A549 (cell line): Measurements from ENCODE around the gene RNASE7.

Experiments
- CEBPB ChIP-seq, 2 experiments: fragments of >200 bp in 1 of 2; sonication (Bioruptor Twin) in 1 of 2; formaldehyde crosslinking in 1 of 2; IDR thresholded peaks; 2 replicates each; pipeline ENCODE4 v1.6.1; 2012 to 2016
- CHD2 ChIP-seq: fragments of 150-350 bp; IDR thresholded peaks from 2 replicates; pipeline ENCODE4 v1.6.1; 2014; ENCODE audit warnings: low read length; ENCODE audit not compliant: partially characterized antibody
- EP300 ChIP-seq, 2 experiments: fragments of >200 bp; sonication (Bioruptor Twin); formaldehyde crosslinking; IDR thresholded peaks; 2 replicates in 1 of 2; 3 replicates in 1 of 2; pipeline ENCODE4 v1.6.1; 2016 to 2017
- MAFK ChIP-seq: fragments of 450-650 bp; IDR thresholded peaks from 2 replicates; pipeline ENCODE4 v1.6.1; 2014; ENCODE audit not compliant: partially characterized antibody
- MYC ChIP-seq: IDR thresholded peaks from 2 replicates; pipeline ENCODE4 v1.6.1; 2012; ENCODE audit warnings: mild to moderate bottlenecking, inconsistent platforms, low read length, improper control_type of control experiment, borderline replicate concordance
- POLR2A ChIP-seq: IDR thresholded peaks from 2 replicates; pipeline ENCODE4 v1.6.1; 2012; ENCODE audit warnings: mild to moderate bottlenecking, low read length
- TF ChIP-seq, protein P1 (sequence below): fragments of >200 bp; sonication (Bioruptor Twin); formaldehyde crosslinking; IDR thresholded peaks from 3 replicates; pipeline ENCODE4 v1.5.1; 2016
- TF ChIP-seq, protein P2 (sequence below): fragments of 200-600 bp; sonication (generic); IDR thresholded peaks from 2 replicates; pipeline ENCODE4 v1.6.1; 2016; ENCODE audit warnings: antibody characterized with exemption, mild to moderate bottlenecking, moderate library complexity
- TF ChIP-seq, protein P3 (sequence below): IDR thresholded peaks from 2 replicates; pipeline ENCODE4 v1.6.1; 2012

DNA sequence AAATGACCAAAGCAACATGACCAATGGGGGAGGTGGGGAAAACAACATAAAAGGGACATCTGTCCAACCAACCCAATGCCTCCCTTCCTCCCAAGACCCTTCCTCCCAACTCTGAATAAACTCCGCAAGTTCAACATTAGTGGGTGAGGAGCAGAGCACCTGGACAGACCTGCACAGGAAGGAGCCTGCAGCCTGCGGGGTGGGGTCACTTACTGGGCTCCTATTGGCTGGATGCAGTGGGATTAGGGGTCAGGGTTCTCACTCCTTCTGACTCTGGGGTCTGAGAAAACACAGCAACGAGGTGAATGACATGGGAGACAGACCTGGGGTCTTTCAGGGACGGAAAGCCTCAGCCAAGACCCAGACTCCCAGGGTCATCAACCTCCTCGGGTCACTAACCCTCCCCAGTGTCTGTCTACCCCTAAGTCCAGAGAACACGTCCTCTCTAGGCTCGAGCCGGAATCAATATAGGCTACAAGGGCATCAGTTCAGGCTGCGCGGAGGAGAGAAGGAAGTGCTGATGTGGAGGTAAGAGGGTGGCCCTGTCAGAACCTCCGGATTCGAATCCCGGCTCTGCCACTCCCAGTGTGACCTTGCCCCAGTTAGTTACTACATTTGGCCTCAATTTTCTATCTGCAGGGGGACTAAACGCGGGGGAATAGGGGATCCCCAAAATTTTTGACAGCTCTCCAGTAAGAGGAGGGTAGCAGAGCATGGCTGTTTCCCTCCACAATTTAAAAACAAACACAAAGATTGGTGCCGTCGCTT lies 18.2 kb upstream of the RNASE7 start:
- TF ChIP-seq MYC: no peak
- TF ChIP-seq POLR2A: no peak
- TF ChIP-seq, protein P1, sequence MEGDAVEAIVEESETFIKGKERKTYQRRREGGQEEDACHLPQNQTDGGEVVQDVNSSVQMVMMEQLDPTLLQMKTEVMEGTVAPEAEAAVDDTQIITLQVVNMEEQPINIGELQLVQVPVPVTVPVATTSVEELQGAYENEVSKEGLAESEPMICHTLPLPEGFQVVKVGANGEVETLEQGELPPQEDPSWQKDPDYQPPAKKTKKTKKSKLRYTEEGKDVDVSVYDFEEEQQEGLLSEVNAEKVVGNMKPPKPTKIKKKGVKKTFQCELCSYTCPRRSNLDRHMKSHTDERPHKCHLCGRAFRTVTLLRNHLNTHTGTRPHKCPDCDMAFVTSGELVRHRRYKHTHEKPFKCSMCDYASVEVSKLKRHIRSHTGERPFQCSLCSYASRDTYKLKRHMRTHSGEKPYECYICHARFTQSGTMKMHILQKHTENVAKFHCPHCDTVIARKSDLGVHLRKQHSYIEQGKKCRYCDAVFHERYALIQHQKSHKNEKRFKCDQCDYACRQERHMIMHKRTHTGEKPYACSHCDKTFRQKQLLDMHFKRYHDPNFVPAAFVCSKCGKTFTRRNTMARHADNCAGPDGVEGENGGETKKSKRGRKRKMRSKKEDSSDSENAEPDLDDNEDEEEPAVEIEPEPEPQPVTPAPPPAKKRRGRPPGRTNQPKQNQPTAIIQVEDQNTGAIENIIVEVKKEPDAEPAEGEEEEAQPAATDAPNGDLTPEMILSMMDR: no peak
- TF ChIP-seq EP300 (IDR thresholded peaks at IDR 0.05): no peak
- no peak for TF ChIP-seq MAFK
- TF ChIP-seq, protein P2, sequence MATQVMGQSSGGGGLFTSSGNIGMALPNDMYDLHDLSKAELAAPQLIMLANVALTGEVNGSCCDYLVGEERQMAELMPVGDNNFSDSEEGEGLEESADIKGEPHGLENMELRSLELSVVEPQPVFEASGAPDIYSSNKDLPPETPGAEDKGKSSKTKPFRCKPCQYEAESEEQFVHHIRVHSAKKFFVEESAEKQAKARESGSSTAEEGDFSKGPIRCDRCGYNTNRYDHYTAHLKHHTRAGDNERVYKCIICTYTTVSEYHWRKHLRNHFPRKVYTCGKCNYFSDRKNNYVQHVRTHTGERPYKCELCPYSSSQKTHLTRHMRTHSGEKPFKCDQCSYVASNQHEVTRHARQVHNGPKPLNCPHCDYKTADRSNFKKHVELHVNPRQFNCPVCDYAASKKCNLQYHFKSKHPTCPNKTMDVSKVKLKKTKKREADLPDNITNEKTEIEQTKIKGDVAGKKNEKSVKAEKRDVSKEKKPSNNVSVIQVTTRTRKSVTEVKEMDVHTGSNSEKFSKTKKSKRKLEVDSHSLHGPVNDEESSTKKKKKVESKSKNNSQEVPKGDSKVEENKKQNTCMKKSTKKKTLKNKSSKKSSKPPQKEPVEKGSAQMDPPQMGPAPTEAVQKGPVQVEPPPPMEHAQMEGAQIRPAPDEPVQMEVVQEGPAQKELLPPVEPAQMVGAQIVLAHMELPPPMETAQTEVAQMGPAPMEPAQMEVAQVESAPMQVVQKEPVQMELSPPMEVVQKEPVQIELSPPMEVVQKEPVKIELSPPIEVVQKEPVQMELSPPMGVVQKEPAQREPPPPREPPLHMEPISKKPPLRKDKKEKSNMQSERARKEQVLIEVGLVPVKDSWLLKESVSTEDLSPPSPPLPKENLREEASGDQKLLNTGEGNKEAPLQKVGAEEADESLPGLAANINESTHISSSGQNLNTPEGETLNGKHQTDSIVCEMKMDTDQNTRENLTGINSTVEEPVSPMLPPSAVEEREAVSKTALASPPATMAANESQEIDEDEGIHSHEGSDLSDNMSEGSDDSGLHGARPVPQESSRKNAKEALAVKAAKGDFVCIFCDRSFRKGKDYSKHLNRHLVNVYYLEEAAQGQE: no peak
- TF ChIP-seq CHD2: no peak
- TF ChIP-seq CEBPB (IDR thresholded peaks at IDR 0.05): no peak
- TF ChIP-seq, protein P3, sequence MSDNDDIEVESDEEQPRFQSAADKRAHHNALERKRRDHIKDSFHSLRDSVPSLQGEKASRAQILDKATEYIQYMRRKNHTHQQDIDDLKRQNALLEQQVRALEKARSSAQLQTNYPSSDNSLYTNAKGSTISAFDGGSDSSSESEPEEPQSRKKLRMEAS: no peak
